ENCODE data around the gene PPIE.

- TF ChIP-seq CTCF (conservative IDR thresholded peaks at IDR 0.05; ENCODE audit: low read depth in 2 of 2) = no peak
- TF ChIP-seq POLR2AphosphoS5 (IDR thresholded peaks at IDR 0.05; ENCODE audit: low read depth) = no peak
- no peak for TF ChIP-seq ZNF331 (CRISPR knock-in tag; IDR thresholded peaks at IDR 0.05; ENCODE audit: low read depth)
- no peak for TF ChIP-seq EZH2 (IDR thresholded peaks at IDR 0.05; ENCODE audit: low read depth, unreplicated experiment)
- no peak for TF ChIP-seq ZNF114 (CRISPR knock-in tag; IDR thresholded peaks at IDR 0.05)
- TF ChIP-seq EZH2phosphoT487 (IDR thresholded peaks at IDR 0.05; ENCODE audit: unreplicated experiment) = no peak
- no peak for TF ChIP-seq REST (IDR thresholded peaks at IDR 0.05; ENCODE audit: unreplicated experiment)
- no peak for TF ChIP-seq JUNB (IDR thresholded peaks at IDR 0.05; ENCODE audit: unreplicated experiment)
- no peak for TF ChIP-seq STAT1 (IDR thresholded peaks at IDR 0.05; ENCODE audit: unreplicated experiment)
- TF ChIP-seq CREB1 (CRISPR knock-in tag; IDR thresholded peaks at IDR 0.05; ENCODE audit: low read depth) = no peak
Measured at GRCh38 chr1:39722495-39722894, 16.2 kb upstream of the PPIE start.
